Measurements from ENCODE around the gene ARID1B.
A peak's percentile ranks its signal among the peaks of the same experiment; 100 is the strongest.
"Not testable (repeated sequence)": the region's sequence is repeated elsewhere in the genome, so short reads cannot be mapped to it uniquely, and the experiment has no call there.

The ARID1B gene

DNA sequence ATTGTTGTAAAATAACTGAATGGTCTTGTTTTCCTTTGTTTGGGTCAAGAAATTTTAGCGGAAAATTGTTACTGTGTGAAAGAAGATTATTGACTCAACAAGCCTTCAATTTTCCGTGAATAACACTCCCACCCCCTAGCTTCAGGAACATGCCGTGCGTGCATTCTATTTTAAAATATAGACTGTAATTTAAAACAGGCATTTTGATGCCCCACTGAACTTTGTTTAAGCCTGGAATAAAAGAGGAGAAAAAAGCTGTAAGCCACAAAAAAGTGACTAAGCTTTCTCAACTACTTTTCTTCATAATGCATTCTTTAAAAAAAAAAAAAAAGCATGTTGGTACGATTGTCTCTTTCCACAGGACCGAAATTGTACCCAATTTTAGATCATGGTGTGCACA lies 166.0 kb downstream of the ARID1B start:
- no peak overlapping the region for H3K18ac ChIP-seq (ENCODE audit: low read length)
- H3K79me2 ChIP-seq (ENCODE audit: control insufficient read depth, insufficient read depth, low read length, poor library complexity), result no peaks in the 10 kb centered on the region
- H3K27me3 ChIP-seq (ENCODE audit: insufficient read depth, low read length), result no peaks in the 10 kb centered on the region
- H3K4me2 ChIP-seq (ENCODE audit: low read length), result no peak overlapping the region
- no peak overlapping the region for H3K4me3 ChIP-seq (ENCODE audit: low read depth, low read length)
- H2BK5ac ChIP-seq (ENCODE audit: low read depth, low read length, poor library complexity), result no peak overlapping the region
- H3K14ac ChIP-seq (ENCODE audit: low read length), result no peak overlapping the region
- no peak for DNase-seq
- no CpG with 5 or more reads among the region's 6 CpGs for WGBS (ENCODE audit: extremely low coverage, insufficient coverage, insufficient read length)
- no peak overlapping the region for H4K12ac ChIP-seq (ENCODE audit: low read depth, low read length)
- H2BK12ac ChIP-seq (ENCODE audit: low read length), result no peak overlapping the region
- H4K8ac ChIP-seq (ENCODE audit: low read depth, low read length), result no peak overlapping the region
- H3K4ac ChIP-seq (ENCODE audit: low read depth, low read length), result no peak overlapping the region
- H3K9me3 ChIP-seq (ENCODE audit: insufficient read depth, low read depth, low read length), result no peaks in the 10 kb centered on the region
- H3K27ac ChIP-seq (ENCODE audit: low read depth, low read length), result no peak overlapping the region
- peaks cover 0 to under 1% of the 10 kb centered on the region in 2 experiments for H3K4me1 ChIP-seq (ENCODE audit: control insufficient read depth in 1 of 2, insufficient read depth in 2 of 2, low read length in 2 of 2)
- H3K79me1 ChIP-seq (ENCODE audit: low read length), result no peaks in the 10 kb centered on the region
- H2AK5ac ChIP-seq (ENCODE audit: low read length), result no peak overlapping the region
- H2AFZ ChIP-seq (ENCODE audit: insufficient read depth, low read length, poor library complexity), result no peak overlapping the region
- no peak overlapping the region for H4K91ac ChIP-seq (ENCODE audit: low read depth, low read length)
- no peak overlapping the region for H3K23ac ChIP-seq (ENCODE audit: low read length)
- no peak overlapping the region for H2BK120ac ChIP-seq (ENCODE audit: insufficient read depth, low read length, poor library complexity)
- H3K36me3 ChIP-seq (ENCODE audit: control insufficient read depth in 1 of 2, insufficient read depth in 2 of 2, low read length in 2 of 2), result peaks cover 0 to 1% of the 10 kb centered on the region in 2 experiments
- H3K9ac ChIP-seq (ENCODE audit: low read length), result no peak overlapping the region

GRCh38 chr6:156943816-156944215 lies 166.6 kb downstream of the ARID1B start:
- no peak overlapping the region for H2BK12ac ChIP-seq (ENCODE audit: low read length)
- no peak overlapping the region for H4K8ac ChIP-seq (ENCODE audit: low read depth, low read length)
- no peak overlapping the region for H3K4ac ChIP-seq (ENCODE audit: low read depth, low read length)
- H3K79me1 ChIP-seq (ENCODE audit: low read length), result no peaks in the 10 kb centered on the region
- H2AK5ac ChIP-seq (ENCODE audit: low read length), result no peak overlapping the region
- no peak overlapping the region for H3K18ac ChIP-seq (ENCODE audit: low read length)
- H2BK120ac ChIP-seq (ENCODE audit: insufficient read depth, low read length, poor library complexity), result no peak overlapping the region
- H3K4me1 ChIP-seq (ENCODE audit: control insufficient read depth in 1 of 2, insufficient read depth in 2 of 2, low read length in 2 of 2), result peaks cover 0 to 4% of the 10 kb centered on the region in 2 experiments
- H3K14ac ChIP-seq (ENCODE audit: low read length), result no peak overlapping the region
- H3K9me3 ChIP-seq (ENCODE audit: insufficient read depth, low read depth, low read length), result no peaks in the 10 kb centered on the region
- H3K79me2 ChIP-seq (ENCODE audit: control insufficient read depth, insufficient read depth, low read length, poor library complexity), result no peaks in the 10 kb centered on the region
- H3K4me3 ChIP-seq (ENCODE audit: low read depth, low read length), result no peak overlapping the region
- no peak overlapping the region for H3K23ac ChIP-seq (ENCODE audit: low read length)
- H4K12ac ChIP-seq (ENCODE audit: low read depth, low read length), result no peak overlapping the region
- no peak overlapping the region for H2BK5ac ChIP-seq (ENCODE audit: low read depth, low read length, poor library complexity)
- H4K91ac ChIP-seq (ENCODE audit: low read depth, low read length), result no peak overlapping the region
- H2AFZ ChIP-seq (ENCODE audit: insufficient read depth, low read length, poor library complexity), result no peak overlapping the region
- WGBS (ENCODE audit: extremely low coverage, insufficient coverage, insufficient read length), result no CpG with 5 or more reads among the region's 4 CpGs
- DNase-seq, result no peak
- no peak overlapping the region for H3K4me2 ChIP-seq (ENCODE audit: low read length)
- no peak overlapping the region for H3K9ac ChIP-seq (ENCODE audit: low read length)
- H3K27me3 ChIP-seq (ENCODE audit: insufficient read depth, low read length), result no peaks in the 10 kb centered on the region
- peaks cover 0 to 1% of the 10 kb centered on the region in 2 experiments for H3K36me3 ChIP-seq (ENCODE audit: control insufficient read depth in 1 of 2, insufficient read depth in 2 of 2, low read length in 2 of 2)
- H3K27ac ChIP-seq (ENCODE audit: low read depth, low read length), result no peak overlapping the region

- no peak overlapping the region for H3K23ac ChIP-seq (ENCODE audit: low read length)
- no peak overlapping the region for H4K91ac ChIP-seq (ENCODE audit: low read depth, low read length)
- no peak overlapping the region for H4K12ac ChIP-seq (ENCODE audit: low read depth, low read length)
- DNase-seq, result no peak
- peaks cover 0 to 1% of the 10 kb centered on the region in 2 experiments for H3K36me3 ChIP-seq (ENCODE audit: control insufficient read depth in 1 of 2, insufficient read depth in 2 of 2, low read length in 2 of 2)
- no peaks in the 10 kb centered on the region for H3K79me1 ChIP-seq (ENCODE audit: low read length)
- H3K18ac ChIP-seq (ENCODE audit: low read length), result no peak overlapping the region
- no peak overlapping the region for H2BK5ac ChIP-seq (ENCODE audit: low read depth, low read length, poor library complexity)
- H2BK120ac ChIP-seq (ENCODE audit: insufficient read depth, low read length, poor library complexity), result no peak overlapping the region
- peaks cover 0 to 5% of the 10 kb centered on the region in 2 experiments for H3K4me1 ChIP-seq (ENCODE audit: control insufficient read depth in 1 of 2, insufficient read depth in 2 of 2, low read length in 2 of 2)
- H3K9me3 ChIP-seq (ENCODE audit: insufficient read depth, low read depth, low read length), result no peaks in the 10 kb centered on the region
- no peak overlapping the region for H2BK12ac ChIP-seq (ENCODE audit: low read length)
- H2AFZ ChIP-seq (ENCODE audit: insufficient read depth, low read length, poor library complexity), result no peak overlapping the region
- no peak overlapping the region for H3K4me2 ChIP-seq (ENCODE audit: low read length)
- no peak overlapping the region for H3K27ac ChIP-seq (ENCODE audit: low read depth, low read length)
- WGBS (ENCODE audit: extremely low coverage, insufficient coverage, insufficient read length), result no CpG with 5 or more reads among the region's 6 CpGs
- no peaks in the 10 kb centered on the region for H3K27me3 ChIP-seq (ENCODE audit: insufficient read depth, low read length)
- H3K4ac ChIP-seq (ENCODE audit: low read depth, low read length), result no peak overlapping the region
- H3K14ac ChIP-seq (ENCODE audit: low read length), result no peak overlapping the region
- H3K4me3 ChIP-seq (ENCODE audit: low read depth, low read length), result no peak overlapping the region
- no peak overlapping the region for H2AK5ac ChIP-seq (ENCODE audit: low read length)
- no peak overlapping the region for H4K8ac ChIP-seq (ENCODE audit: low read depth, low read length)
- H3K79me2 ChIP-seq (ENCODE audit: control insufficient read depth, insufficient read depth, low read length, poor library complexity), result no peaks in the 10 kb centered on the region
- no peak overlapping the region for H3K9ac ChIP-seq (ENCODE audit: low read length)
These were observed 167.2 kb downstream of the ARID1B start for GRCh38 chr6:156944412-156944811.

- not testable (repeated sequence) for DNase-seq; H3K27me3 ChIP-seq (ENCODE audit: insufficient read depth, low read length); H2BK12ac ChIP-seq (ENCODE audit: low read length); H2BK5ac ChIP-seq (ENCODE audit: low read depth, low read length, poor library complexity); H4K12ac ChIP-seq (ENCODE audit: low read depth, low read length); H4K8ac ChIP-seq (ENCODE audit: low read depth, low read length); H3K4me1 ChIP-seq (ENCODE audit: control insufficient read depth in 1 of 2, insufficient read depth in 2 of 2, low read length in 2 of 2); H2AK5ac ChIP-seq (ENCODE audit: low read length); H3K79me2 ChIP-seq (ENCODE audit: control insufficient read depth, insufficient read depth, low read length, poor library complexity); H3K27ac ChIP-seq (ENCODE audit: low read depth, low read length); H3K18ac ChIP-seq (ENCODE audit: low read length); H3K4me2 ChIP-seq (ENCODE audit: low read length); H3K9me3 ChIP-seq (ENCODE audit: insufficient read depth, low read depth, low read length); H2AFZ ChIP-seq (ENCODE audit: insufficient read depth, low read length, poor library complexity); H3K23ac ChIP-seq (ENCODE audit: low read length); H2BK120ac ChIP-seq (ENCODE audit: insufficient read depth, low read length, poor library complexity); H3K4me3 ChIP-seq (ENCODE audit: low read depth, low read length); H3K14ac ChIP-seq (ENCODE audit: low read length); H3K9ac ChIP-seq (ENCODE audit: low read length); H3K79me1 ChIP-seq (ENCODE audit: low read length); H4K91ac ChIP-seq (ENCODE audit: low read depth, low read length); H3K36me3 ChIP-seq (ENCODE audit: control insufficient read depth in 1 of 2, insufficient read depth in 2 of 2, low read length in 2 of 2)
- no CpG with 5 or more reads among the region's 6 CpGs for WGBS (ENCODE audit: extremely low coverage, insufficient coverage, insufficient read length)
- H3K4ac ChIP-seq (ENCODE audit: low read depth, low read length), result peak overlapping the region; percentile 27
These were observed 168.6 kb downstream of the ARID1B start for GRCh38 chr6:156945789-156946172.

Measured in trophoblast cell (in vitro differentiated cells and primary cell).